K562 (cell line): ENCODE measurements around the gene KCND3.

ENCODE experiments used
- ARID1B ChIP-seq: fragments of 450-650 bp; IDR thresholded peaks from 2 replicates; pipeline ENCODE4 v1.6.1; 2016; ENCODE audit warnings: antibody characterized with exemption, mild to moderate bottlenecking, inconsistent platforms
- CTCF ChIP-seq, 3 experiments: IDR thresholded peaks in 2 of 3; conservative IDR thresholded peaks in 1 of 3; 2 replicates each; pipeline ENCODE4 v1.5.1; 2011 to 2012; ENCODE audit warnings: low read length in 3 of 3, mild to moderate bottlenecking in 3 of 3, control low read depth in 2 of 3, improper control_type of control experiment in 1 of 3, inconsistent platforms in 1 of 3, low read depth in 1 of 3, mixed read lengths in 1 of 3, moderate library complexity in 1 of 3; ENCODE audit not compliant: insufficient read depth in 2 of 3
- FIP1L1 ChIP-seq: fragments of 200-400 bp; formaldehyde crosslinking; IDR thresholded peaks from 2 replicates; pipeline ENCODE4 v1.6.1; 2018; ENCODE audit warnings: mild to moderate bottlenecking, low read depth, low read length; ENCODE audit not compliant: poor library complexity, severe bottlenecking
- FOXK1 ChIP-seq: sonication (generic); formaldehyde crosslinking; IDR thresholded peaks from 2 replicates; pipeline ENCODE4 v1.8.0; 2022; ENCODE audit warnings: missing genetic modification reagents, mild to moderate bottlenecking, borderline replicate concordance
- NBN ChIP-seq: fragments of 450-650 bp; IDR thresholded peaks from 2 replicates; pipeline ENCODE4 v1.6.1; 2016; ENCODE audit warnings: low read depth, mild to moderate bottlenecking
- RBBP5 ChIP-seq: fragments of 200-600 bp; sonication (generic); IDR thresholded peaks from 2 replicates; pipeline ENCODE4 v1.6.1; 2012; ENCODE audit warnings: borderline replicate concordance, mild to moderate bottlenecking, low read length, control low read depth, inconsistent platforms; ENCODE audit not compliant: insufficient read depth, poor library complexity, severe bottlenecking
- TCF7 ChIP-seq: sonication (generic); IDR thresholded peaks from 2 replicates; pipeline ENCODE4 v1.6.1; 2016; ENCODE audit warnings: antibody characterized with exemption, borderline replicate concordance
- ZBTB40 ChIP-seq, 2 experiments: fragments of 450-650 bp in 1 of 2; sonication (generic) in 1 of 2; formaldehyde crosslinking in 1 of 2; IDR thresholded peaks; 2 replicates each; pipeline versions ENCODE4 v1.7.1 to v1.9.0; 2016 to 2022; ENCODE audit warnings: inconsistent platforms in 1 of 2, mild to moderate bottlenecking in 1 of 2, missing genetic modification reagents in 1 of 2
- ZNF23 ChIP-seq: fragments of 250-450 bp; sonication (Bioruptor Pico); IDR thresholded peaks from 2 replicates; pipeline ENCODE4 v1.4.0; 2020; ENCODE audit warnings: mild to moderate bottlenecking
- TF ChIP-seq, protein P1 (sequence below): fragments of 250-450 bp; sonication (Bioruptor Pico); IDR thresholded peaks from 2 replicates; pipeline ENCODE4 v1.8.0; 2022; ENCODE audit warnings: moderate library complexity, mild to moderate bottlenecking, inconsistent platforms

DNA sequence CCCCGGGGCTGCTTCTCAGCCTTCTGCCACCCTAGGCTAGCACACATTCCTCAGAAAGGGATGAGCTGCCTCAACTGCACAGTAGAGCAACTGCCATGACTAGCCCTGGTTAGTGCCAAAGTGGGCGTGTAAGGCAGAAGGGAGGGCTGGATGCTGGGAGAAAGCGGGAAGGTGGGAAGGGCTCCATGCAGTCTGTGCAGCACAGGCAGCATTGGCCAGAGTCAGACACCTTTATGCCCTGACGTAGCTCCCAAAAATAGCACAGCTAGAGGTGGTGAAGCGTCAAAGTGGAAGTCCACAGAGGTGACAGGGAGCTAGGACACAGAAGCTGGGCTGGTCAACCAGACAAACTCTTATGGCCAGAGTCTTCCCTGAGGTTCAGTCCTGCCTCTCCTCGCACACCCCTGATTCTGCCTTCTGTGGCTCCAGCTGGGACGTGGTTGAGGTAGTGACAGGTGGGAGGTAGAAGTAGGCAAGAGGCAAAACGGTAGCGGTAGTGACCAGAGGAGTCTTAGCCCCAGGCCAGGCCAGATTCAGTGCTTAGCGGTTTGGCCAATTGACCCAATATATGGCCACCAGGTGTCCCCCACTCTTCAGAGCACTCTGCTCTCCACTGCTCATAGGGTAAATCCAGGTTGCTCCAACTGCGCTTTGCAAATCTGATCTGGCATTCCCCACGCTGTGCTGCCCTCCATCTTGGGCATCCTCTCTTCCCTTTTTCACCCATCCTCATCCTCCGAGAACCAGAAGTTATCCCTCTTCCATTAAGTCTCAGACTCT, 188.2 kb downstream of the KCND3 start:
- TF ChIP-seq ZBTB40 (IDR thresholded peaks at IDR 0.05): no peak
- TF ChIP-seq ZBTB40 (CRISPR knock-in tag; IDR thresholded peaks at IDR 0.05): no peak
- TF ChIP-seq CTCF (IDR thresholded peaks at IDR 0.05 in 2 of 3, conservative IDR thresholded peaks at IDR 0.05 in 1 of 3; ENCODE audit: insufficient read depth in 2 of 3, low read depth in 1 of 3, low read length in 3 of 3): peak in 2 of 3 experiments; percentile 46 to 54; a peak in 5 of 6 replicates
- TF ChIP-seq ARID1B: no peak
- no peak for TF ChIP-seq FOXK1
- TF ChIP-seq FIP1L1: no peak
- TF ChIP-seq ZNF23 (CRISPR knock-in tag): no peak
- no peak for TF ChIP-seq NBN
- no peak for TF ChIP-seq TCF7
- TF ChIP-seq, protein P1, sequence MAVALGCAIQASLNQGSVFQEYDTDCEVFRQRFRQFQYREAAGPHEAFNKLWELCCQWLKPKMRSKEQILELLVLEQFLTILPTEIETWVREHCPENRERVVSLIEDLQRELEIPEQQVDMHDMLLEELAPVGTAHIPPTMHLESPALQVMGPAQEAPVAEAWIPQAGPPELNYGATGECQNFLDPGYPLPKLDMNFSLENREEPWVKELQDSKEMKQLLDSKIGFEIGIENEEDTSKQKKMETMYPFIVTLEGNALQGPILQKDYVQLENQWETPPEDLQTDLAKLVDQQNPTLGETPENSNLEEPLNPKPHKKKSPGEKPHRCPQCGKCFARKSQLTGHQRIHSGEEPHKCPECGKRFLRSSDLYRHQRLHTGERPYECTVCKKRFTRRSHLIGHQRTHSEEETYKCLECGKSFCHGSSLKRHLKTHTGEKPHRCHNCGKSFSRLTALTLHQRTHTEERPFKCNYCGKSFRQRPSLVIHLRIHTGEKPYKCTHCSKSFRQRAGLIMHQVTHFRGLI (CRISPR knock-in tag): no peak
- TF ChIP-seq RBBP5: no peak
